ENCODE measurements around the gene GARIN5B. TPM values are rescaled to one million over a fixed set of nuclear protein-coding genes. Genes with fewer than 3 reads are reported as not detected.

The GARIN5B gene
- total RNA-seq, 1 experiment from 2014 or later: not detected

DNA sequence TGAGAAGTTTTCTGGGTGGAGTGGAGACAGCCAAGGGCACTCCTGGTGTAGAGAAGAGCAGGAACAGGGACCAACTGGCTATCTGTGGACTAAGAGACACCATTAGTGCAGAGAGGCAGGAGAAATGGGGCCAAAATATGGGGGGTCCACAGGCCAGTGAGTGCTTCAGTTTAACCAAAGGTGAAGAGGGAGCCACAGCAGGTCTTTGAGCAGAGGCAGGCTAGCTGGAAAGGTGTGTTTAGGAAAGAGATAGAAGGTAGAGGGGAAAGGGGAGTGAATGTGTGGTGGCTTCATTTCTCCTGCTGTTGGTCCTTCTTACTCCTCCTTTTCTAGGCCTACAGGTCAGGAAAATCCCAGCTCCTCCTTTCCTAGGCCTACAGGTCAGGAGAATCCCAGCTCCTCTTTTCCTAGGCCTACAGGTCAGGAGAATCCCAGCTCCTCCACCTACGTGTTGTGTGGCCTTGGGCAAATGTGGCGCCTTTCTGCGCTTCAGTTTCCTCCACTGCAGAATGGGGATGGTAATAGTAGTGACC is 19.5 kb upstream of the GARIN5B start:
- no peak for ATAC-seq
- Mint-ChIP-seq H3K27me3 (ENCODE audit: low read depth) (peaks cover 41% of the 10 kb centered on the region), H3K9me3 (no peaks in the 10 kb centered on the region), H3K36me3 (peaks cover 19% of the 10 kb centered on the region), H3K27ac (no peak overlapping the region), H3K4me1 (peaks cover 34% of the 10 kb centered on the region), H3K4me3 (peak overlapping the region; percentile 79)
- ChIA-PET CTCF (interaction anchor here (0.8 to 3.0 kb wide), 9 partner anchors 10 to 222 kb away, joined by 3 to 26 read pairs (median 4); partner anchors contain the start of gene KMT5C), POLR2A (interaction anchor here (2.1 kb wide), 1 partner anchor 41 kb away, joined by 6 read pairs; no protein-coding TSS in a partner anchor)
- DNase-seq (ENCODE audit: low spot score): no peak
- TF ChIP-seq, protein P1, sequence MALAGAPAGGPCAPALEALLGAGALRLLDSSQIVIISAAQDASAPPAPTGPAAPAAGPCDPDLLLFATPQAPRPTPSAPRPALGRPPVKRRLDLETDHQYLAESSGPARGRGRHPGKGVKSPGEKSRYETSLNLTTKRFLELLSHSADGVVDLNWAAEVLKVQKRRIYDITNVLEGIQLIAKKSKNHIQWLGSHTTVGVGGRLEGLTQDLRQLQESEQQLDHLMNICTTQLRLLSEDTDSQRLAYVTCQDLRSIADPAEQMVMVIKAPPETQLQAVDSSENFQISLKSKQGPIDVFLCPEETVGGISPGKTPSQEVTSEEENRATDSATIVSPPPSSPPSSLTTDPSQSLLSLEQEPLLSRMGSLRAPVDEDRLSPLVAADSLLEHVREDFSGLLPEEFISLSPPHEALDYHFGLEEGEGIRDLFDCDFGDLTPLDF (CRISPR knock-in tag; IDR thresholded peaks at IDR 0.05): no peak
- TF ChIP-seq FOXJ3 (CRISPR knock-in tag; IDR thresholded peaks at IDR 0.05; ENCODE audit: borderline replicate concordance) (no peak), FOXP1 (CRISPR knock-in tag; IDR thresholded peaks at IDR 0.05; ENCODE audit: borderline replicate concordance) (no peak), SOX15 (CRISPR knock-in tag; IDR thresholded peaks at IDR 0.05) (no peak), EMX1 (CRISPR knock-in tag; IDR thresholded peaks at IDR 0.05) (no peak)
- TF ChIP-seq, protein P2, sequence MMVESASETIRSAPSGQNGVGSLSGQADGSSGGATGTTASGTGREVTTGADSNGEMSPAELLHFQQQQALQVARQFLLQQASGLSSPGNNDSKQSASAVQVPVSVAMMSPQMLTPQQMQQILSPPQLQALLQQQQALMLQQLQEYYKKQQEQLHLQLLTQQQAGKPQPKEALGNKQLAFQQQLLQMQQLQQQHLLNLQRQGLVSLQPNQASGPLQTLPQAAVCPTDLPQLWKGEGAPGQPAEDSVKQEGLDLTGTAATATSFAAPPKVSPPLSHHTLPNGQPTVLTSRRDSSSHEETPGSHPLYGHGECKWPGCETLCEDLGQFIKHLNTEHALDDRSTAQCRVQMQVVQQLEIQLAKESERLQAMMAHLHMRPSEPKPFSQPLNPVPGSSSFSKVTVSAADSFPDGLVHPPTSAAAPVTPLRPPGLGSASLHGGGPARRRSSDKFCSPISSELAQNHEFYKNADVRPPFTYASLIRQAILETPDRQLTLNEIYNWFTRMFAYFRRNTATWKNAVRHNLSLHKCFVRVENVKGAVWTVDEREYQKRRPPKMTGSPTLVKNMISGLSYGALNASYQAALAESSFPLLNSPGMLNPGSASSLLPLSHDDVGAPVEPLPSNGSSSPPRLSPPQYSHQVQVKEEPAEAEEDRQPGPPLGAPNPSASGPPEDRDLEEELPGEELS (CRISPR knock-in tag; IDR thresholded peaks at IDR 0.05): no peak
- TF ChIP-seq, protein P3, sequence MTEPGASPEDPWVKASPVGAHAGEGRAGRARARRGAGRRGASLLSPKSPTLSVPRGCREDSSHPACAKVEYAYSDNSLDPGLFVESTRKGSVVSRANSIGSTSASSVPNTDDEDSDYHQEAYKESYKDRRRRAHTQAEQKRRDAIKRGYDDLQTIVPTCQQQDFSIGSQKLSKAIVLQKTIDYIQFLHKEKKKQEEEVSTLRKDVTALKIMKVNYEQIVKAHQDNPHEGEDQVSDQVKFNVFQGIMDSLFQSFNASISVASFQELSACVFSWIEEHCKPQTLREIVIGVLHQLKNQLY (CRISPR knock-in tag; IDR thresholded peaks at IDR 0.05): no peak
- TF ChIP-seq, protein P4, sequence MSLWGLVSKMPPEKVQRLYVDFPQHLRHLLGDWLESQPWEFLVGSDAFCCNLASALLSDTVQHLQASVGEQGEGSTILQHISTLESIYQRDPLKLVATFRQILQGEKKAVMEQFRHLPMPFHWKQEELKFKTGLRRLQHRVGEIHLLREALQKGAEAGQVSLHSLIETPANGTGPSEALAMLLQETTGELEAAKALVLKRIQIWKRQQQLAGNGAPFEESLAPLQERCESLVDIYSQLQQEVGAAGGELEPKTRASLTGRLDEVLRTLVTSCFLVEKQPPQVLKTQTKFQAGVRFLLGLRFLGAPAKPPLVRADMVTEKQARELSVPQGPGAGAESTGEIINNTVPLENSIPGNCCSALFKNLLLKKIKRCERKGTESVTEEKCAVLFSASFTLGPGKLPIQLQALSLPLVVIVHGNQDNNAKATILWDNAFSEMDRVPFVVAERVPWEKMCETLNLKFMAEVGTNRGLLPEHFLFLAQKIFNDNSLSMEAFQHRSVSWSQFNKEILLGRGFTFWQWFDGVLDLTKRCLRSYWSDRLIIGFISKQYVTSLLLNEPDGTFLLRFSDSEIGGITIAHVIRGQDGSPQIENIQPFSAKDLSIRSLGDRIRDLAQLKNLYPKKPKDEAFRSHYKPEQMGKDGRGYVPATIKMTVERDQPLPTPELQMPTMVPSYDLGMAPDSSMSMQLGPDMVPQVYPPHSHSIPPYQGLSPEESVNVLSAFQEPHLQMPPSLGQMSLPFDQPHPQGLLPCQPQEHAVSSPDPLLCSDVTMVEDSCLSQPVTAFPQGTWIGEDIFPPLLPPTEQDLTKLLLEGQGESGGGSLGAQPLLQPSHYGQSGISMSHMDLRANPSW (CRISPR knock-in tag; conservative IDR thresholded peaks at IDR 0.05; ENCODE audit: low read depth): no peak

DNA sequence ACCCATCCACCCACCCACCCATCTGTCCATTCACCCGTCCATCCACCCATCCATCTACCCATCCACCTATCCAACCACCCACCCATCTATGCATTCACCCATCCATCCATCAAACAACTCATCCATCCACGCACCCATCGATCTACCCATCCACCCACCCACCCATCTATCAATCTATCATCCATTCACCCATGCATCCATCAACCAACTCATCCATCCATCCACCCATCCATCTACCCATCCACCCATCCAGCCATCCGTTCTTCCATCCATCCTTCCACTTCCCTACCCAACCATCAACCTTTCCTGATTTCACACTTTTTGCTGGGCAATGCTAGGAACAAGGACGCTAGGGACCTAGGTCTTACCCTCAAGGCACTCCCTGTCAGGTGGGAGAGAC is 19.0 kb upstream of the GARIN5B start:
- ChIA-PET CTCF (interaction anchor here (0.8 to 2.8 kb wide), 2 partner anchors 10 to 80 kb away, joined by 3 to 26 read pairs; no protein-coding TSS in a partner anchor), POLR2A (interaction anchor here (2.1 kb wide), 1 partner anchor 41 kb away, joined by 6 read pairs; no protein-coding TSS in a partner anchor)
- H3K4me1 Mint-ChIP-seq: peaks cover 28% of the 10 kb centered on the region
- peaks cover 41% of the 10 kb centered on the region for H3K27me3 Mint-ChIP-seq (ENCODE audit: low read depth)
- H3K9me3 Mint-ChIP-seq: no peaks in the 10 kb centered on the region
- no peak overlapping the region for H3K27ac Mint-ChIP-seq
- no peak for DNase-seq (ENCODE audit: low spot score)
- peaks cover 13% of the 10 kb centered on the region for H3K36me3 Mint-ChIP-seq
- TF ChIP-seq ZNF263 (CRISPR knock-in tag; IDR thresholded peaks at IDR 0.05; ENCODE audit: low read depth) (no peak), ZNF396 (CRISPR knock-in tag; IDR thresholded peaks at IDR 0.05; ENCODE audit: borderline replicate concordance) (no peak), SOX15 (CRISPR knock-in tag; IDR thresholded peaks at IDR 0.05) (no peak), CREM (CRISPR knock-in tag; IDR thresholded peaks at IDR 0.05) (no peak), FOXP1 (CRISPR knock-in tag; IDR thresholded peaks at IDR 0.05; ENCODE audit: borderline replicate concordance) (no peak), IRF2 (CRISPR knock-in tag; IDR thresholded peaks at IDR 0.05; ENCODE audit: borderline replicate concordance, low read depth) (no peak), ZNF138 (CRISPR knock-in tag; conservative IDR thresholded peaks at IDR 0.05) (no peak), SP1 (CRISPR knock-in tag; conservative IDR thresholded peaks at IDR 0.05) (no peak)
- TF ChIP-seq, protein P5, sequence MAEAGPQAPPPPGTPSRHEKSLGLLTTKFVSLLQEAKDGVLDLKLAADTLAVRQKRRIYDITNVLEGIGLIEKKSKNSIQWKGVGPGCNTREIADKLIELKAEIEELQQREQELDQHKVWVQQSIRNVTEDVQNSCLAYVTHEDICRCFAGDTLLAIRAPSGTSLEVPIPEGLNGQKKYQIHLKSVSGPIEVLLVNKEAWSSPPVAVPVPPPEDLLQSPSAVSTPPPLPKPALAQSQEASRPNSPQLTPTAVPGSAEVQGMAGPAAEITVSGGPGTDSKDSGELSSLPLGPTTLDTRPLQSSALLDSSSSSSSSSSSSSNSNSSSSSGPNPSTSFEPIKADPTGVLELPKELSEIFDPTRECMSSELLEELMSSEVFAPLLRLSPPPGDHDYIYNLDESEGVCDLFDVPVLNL (CRISPR knock-in tag; IDR thresholded peaks at IDR 0.05; ENCODE audit: borderline replicate concordance, low read depth): no peak
- TF ChIP-seq, protein P6, sequence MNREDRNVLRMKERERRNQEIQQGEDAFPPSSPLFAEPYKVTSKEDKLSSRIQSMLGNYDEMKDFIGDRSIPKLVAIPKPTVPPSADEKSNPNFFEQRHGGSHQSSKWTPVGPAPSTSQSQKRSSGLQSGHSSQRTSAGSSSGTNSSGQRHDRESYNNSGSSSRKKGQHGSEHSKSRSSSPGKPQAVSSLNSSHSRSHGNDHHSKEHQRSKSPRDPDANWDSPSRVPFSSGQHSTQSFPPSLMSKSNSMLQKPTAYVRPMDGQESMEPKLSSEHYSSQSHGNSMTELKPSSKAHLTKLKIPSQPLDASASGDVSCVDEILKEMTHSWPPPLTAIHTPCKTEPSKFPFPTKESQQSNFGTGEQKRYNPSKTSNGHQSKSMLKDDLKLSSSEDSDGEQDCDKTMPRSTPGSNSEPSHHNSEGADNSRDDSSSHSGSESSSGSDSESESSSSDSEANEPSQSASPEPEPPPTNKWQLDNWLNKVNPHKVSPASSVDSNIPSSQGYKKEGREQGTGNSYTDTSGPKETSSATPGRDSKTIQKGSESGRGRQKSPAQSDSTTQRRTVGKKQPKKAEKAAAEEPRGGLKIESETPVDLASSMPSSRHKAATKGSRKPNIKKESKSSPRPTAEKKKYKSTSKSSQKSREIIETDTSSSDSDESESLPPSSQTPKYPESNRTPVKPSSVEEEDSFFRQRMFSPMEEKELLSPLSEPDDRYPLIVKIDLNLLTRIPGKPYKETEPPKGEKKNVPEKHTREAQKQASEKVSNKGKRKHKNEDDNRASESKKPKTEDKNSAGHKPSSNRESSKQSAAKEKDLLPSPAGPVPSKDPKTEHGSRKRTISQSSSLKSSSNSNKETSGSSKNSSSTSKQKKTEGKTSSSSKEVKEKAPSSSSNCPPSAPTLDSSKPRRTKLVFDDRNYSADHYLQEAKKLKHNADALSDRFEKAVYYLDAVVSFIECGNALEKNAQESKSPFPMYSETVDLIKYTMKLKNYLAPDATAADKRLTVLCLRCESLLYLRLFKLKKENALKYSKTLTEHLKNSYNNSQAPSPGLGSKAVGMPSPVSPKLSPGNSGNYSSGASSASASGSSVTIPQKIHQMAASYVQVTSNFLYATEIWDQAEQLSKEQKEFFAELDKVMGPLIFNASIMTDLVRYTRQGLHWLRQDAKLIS (CRISPR knock-in tag; IDR thresholded peaks at IDR 0.05; ENCODE audit: borderline replicate concordance): no peak
- ATAC-seq: no peak
- peak overlapping the region; percentile 47; the same call in 1 of the 2 replicates for H3K4me3 Mint-ChIP-seq

Measured in WTC11 (cell line).